RPMI7951 (cell line): ENCODE measurements around the gene CYP4X1. TPM values are rescaled to one million over a fixed set of nuclear protein-coding genes. Genes with fewer than 3 reads are reported as not detected.
"Not testable (repeated sequence)": the region's sequence is repeated elsewhere in the genome, so short reads cannot be mapped to it uniquely, and the experiment has no call there.

ENCODE experiments used
- DNase-seq: peaks from one replicate; pipeline ENCODE4 v3.0.0-alpha.2; 2012; ENCODE audit warnings: low read depth
- total RNA-seq: library from RNA; depleted of rRNA; stranded (reverse); fragments of >200 nt; shearing (Covaris generic); gene quantifications from 2 replicates; pipeline ENCODE4 v1.2.3, GENCODE V29; 2014; rRNA removed

Gene CYP4X1, protein sequence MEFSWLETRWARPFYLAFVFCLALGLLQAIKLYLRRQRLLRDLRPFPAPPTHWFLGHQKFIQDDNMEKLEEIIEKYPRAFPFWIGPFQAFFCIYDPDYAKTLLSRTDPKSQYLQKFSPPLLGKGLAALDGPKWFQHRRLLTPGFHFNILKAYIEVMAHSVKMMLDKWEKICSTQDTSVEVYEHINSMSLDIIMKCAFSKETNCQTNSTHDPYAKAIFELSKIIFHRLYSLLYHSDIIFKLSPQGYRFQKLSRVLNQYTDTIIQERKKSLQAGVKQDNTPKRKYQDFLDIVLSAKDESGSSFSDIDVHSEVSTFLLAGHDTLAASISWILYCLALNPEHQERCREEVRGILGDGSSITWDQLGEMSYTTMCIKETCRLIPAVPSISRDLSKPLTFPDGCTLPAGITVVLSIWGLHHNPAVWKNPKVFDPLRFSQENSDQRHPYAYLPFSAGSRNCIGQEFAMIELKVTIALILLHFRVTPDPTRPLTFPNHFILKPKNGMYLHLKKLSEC
- 0.10 and 0.36 TPM in 2 replicates for total RNA-seq

DNA sequence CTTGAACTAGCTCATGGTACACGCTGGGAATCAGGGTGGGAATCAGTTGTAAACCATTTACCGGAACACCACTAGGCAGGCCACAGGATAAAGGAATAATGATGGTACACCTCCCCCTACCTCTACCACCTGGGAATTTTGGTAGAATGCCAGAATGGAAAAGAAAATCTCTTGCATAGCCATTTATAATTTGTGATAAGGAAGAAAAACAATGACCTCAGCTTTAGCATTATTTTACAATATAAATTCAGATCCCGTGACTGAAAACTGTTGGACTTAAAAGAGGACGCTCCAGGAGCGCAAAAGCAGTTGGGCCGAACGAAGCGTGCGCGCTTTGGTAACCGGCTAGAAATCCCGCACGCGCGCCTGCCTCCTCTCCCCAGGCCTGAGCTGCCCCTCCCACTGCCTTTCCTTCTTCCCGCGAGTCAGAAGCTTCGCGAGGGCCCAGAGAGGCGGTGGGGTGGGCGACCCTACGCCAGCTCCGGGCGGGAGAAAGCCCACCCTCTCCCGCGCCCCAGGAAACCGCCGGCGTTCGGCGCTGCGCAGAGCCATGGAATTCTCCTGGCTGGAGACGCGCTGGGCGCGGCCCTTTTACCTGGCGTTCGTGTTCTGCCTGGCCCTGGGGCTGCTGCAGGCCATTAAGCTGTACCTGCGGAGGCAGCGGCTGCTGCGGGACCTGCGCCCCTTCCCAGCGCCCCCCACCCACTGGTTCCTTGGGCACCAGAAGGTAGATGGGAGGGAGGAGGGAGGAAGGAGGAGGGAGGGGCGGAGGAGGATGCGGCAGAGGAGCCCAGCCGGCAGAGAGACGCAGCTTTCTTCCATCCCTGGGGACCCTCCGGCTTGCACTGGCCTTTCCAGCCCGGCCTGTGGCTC lies at the start of gene CYP4X1:
CYP4X1 (plus strand) TSS at position 402 of the 873 bp plus-strand sequence; CDS start at position 551, 149 bp downstream.
- DNase-seq, result no peak

DNA sequence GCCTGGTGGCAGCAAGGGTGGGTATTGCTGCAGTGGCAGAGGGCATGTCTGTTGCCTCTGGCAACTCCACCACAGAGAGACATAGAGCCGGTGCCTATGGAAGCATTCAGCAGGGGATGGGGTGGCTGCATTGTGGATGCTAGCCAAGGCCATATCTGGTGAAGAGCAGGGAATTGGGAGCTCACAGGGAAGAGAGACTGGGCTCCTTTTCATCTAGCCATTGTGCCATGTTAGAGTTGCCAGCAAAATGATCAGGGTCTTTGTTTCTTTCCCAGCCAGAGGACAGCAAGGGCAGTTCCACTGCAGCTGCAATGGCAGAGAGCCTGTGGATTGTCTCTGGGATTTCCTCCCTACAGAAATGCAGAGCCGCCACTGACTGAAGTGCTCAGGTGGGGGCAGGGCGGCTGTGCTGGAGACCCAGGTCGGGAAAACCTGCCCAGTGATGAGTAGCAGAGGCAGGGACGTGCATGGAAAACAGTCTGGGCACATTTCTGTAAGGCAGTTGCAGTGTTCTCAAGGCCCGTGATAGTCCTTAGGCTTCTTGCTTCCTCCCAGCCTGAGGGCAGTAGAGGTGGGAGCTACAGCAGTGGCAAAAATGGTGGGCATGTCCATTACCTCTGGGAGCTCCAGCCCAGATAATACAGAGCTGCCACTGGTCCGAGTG lies 40.2 kb upstream of the CYP4X1 start:
- DNase-seq, result no peak

GRCh38 chr1:46983830-46984586 lies 39.5 kb upstream of the CYP4X1 start:
- no peak for DNase-seq

DNA sequence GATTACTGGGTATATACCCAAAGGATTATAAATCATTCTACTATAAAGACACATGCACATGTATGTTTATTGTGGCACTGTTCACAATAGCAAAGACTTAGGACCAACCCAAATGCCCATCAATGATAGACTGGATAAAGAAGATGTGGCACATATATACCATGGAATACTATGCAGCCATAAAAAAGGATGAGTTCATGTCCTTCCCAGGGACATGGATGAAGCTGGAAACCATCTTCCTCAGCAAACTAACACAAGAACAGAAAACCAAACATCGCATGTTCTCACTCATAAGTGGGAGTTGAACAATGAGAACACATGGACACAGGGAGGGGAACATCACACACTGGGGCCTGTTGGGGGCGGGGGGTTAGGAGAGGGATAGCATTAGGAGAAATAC lies 32.9 kb upstream of the CYP4X1 start:
- not testable (repeated sequence) for DNase-seq

- DNase-seq, result peak; percentile 21
Measured at GRCh38 chr1:46991083-46991923, 32.2 kb upstream of the CYP4X1 start.

DNA sequence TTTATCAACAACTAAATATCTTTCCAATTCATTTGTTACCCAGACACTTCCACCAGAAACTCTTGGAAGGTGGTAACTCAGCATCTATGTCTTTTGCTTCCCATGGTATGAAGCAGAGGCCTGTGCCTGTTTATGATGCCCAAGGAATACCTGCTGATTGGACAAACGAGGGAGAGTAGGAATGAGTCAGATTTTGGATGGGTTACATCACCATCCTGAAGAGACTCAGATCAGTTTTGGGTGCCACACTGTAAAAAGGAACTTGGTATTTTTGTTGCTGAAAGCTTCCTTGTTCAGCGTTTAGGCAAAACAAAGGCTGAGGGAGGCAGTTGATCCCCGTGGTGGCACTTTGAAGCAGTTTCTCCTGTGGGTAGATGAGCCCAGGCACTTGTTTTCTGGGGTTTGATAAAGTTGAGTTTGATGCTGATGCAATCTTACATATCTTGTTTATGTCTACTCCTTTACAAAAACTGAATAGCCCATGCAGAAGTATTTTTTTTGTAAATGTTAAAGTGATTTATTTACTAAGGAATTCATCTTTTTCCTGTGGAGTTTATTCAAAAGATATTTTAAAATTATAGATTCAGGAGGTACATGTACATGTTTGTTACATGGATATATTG lies 26.7 kb upstream of the CYP4X1 start:
- no peak for DNase-seq

GRCh38 chr1:47002211-47002610 lies 21.3 kb upstream of the CYP4X1 start:
- DNase-seq, result no peak

DNA sequence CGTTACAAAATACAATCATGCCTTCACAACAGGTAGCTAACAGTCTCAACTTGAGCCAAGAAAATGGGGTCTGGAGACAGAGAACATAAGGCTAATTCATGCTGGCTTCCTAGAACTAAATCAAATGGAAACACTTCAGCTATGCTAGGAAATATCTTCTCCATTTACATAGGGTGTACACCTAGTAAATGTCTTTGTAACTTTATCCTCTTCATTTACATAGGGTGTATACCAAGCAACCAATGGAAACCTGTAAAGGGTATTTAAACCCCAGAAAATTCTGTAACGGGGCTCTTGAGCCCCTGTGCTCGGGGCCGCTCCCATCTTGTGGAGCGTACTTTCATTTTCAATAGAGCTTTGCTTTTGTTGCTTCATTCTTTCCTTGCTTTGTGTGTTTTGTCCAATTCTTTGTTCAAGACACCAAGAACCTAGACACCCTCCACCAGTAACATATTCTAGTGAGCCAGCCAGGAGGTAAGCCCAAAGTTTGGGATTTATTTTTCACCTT lies 19.5 kb upstream of the CYP4X1 start:
- DNase-seq, result no peak

DNA sequence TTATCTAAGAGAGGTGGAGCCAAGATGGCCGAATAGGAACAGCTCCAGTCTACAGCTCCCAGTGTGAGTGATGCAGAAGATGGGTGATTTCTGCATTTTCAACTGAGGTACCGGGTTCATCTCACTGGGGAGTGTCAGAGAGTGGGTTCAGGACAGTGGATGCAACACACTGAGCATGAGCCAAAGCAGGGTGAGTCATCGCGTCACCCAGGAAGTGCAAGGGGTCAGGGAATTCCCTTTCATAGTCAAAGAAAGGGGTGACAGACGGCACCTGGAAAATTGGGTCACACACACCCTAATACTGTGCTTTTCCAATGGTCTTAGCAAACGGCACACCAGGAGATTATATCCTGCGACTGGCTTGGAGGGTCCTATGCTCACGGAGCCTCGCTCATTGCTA lies 17.0 kb upstream of the CYP4X1 start:
- DNase-seq, result not testable (repeated sequence)

DNA sequence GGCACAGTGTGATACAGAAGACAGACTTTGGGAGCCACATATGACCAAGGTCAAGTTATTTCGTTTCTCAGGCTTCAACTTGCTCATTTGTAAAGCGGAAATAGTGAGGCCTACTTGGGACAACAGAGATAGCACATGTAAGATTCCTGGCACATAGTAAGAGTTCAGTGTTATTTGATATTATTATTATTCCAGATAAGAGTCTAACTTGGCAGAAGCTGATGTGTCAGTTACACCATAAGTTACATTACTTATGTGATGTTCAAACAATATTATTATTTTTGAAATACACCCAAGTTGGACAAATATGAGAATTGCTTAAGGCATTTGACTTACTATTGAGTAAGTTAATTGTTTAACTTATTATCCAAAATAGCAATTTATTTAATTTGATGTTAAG lies 10.2 kb upstream of the CYP4X1 start:
- no peak for DNase-seq

DNA sequence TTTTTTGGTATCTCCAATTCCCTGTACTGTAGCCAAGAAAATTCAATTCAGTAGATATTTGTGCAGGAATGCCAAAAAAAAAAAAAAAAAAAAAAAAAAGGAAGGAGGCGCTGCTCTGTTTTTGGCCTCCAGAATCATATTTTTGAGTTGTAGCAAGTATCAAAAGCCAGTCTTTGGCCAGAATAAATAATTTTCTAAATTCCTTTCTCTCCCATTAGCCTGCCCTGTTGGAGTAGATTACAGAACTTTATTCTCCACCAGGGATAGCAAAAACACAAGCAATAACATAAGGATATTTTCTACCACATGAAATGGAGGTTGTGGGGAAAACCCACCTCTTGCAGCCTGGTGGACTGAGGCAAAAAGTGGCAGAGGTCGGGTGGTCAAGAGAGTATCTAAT lies 2.4 kb upstream of the CYP4X1 start:
- no peak for DNase-seq

- no peak for DNase-seq
Measured at GRCh38 chr1:47024141-47024801, 802 bp downstream of the CYP4X1 start.

DNA sequence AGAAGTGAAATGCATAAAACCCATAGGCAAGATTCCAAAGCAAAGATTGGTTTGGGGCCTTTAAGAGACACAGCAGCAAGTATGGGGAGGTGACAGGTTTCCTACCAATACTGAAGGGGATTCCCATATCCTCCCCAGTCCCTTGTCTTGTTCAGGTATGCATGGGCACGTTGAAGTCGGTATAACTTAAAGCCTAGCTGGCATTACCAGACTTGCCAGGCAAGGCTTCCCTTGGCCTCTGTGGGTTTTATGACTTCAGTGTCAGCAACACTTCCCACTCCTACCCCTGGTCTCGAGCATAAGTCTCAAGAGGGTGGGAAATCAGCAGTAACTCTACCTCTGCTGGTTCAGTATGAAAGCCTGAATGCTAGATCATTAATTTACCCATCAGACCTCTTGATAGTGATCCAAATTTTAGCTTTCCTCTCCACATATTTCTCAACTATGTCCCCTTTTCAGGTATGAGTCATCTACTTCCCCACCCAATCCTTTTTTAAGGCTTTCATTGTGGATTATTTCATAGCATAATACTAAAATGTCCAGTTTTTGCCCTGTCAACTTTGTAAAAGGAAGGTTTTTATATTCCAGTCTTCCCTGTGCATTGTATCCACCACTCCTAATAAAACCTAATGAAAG lies 6.8 kb downstream of the CYP4X1 start:
- DNase-seq, result no peak

- DNase-seq, result peak; percentile 62
Measured at GRCh38 chr1:47031059-47031458, 7.6 kb downstream of the CYP4X1 start.

DNA sequence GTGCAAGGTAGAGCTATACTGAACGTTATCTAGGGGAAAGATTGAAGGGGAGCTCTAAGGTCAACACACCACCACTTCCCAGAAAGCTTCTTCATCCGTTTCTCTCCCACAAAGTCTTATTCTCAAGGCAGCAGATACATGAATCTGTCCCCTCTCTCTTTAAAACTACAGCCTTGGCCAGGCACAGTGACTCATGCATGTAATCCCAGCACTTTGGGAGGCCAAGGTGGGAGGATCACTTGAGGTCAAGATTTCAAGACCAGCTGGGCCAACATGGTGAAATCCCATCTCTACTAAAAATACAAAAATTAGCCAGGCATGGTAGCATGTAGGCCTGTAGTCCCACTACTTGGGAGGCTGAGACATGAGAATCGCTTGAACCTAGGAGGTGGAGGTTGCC lies 8.1 kb downstream of the CYP4X1 start:
- peak; percentile 34 for DNase-seq

- DNase-seq, result no peak
Measured at GRCh38 chr1:47036764-47037163, 13.3 kb downstream of the CYP4X1 start.

DNA sequence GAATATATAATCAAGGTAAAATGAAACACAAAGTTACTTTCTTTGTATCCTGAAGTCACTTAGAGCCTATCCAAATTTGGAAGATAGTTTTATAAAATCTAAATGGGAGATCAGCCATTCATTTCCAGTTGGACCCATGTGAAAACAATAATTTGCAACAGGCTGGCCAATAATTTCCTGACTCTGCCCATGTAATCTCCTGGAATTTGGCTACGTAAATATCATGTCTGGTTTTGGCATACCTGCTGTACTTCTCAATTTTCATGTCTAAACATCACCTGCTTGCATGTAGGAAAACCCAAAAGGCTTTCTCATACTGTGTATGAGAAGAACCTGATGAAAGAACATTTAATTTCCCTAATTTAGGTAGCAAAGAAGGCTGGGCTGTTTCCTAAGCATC lies 35.9 kb downstream of the CYP4X1 start:
- DNase-seq, result no peak

DNA sequence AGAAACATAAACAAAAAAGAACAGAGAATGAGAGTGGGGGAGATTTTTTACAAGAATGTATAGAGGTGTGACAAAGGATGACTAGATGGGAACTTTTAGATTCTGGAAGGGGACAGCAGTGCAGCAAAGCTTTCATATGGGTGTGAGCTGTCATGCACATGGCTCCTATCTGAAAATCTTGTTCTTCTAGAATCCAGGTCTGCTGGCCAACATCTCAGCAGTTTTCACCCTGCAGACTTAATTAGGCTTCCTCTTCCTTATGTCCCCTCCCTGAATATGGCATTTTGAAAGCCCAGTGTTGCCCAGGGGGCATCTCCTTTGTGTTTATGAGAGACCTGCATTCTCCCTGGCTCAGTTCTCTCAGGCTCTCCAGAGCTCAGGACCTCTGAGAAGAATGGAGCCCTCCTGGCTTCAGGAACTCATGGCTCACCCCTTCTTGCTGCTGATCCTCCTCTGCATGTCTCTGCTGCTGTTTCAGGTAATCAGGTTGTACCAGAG lies 43.7 kb downstream of the CYP4X1 start, which contains the start of gene CYP4Z1:
CYP4Z1 (plus strand) TSS at position 135 of the 498 bp plus-strand sequence; CDS start at position 395, 260 bp downstream.
- DNase-seq, result no peak
